ENCODE data around the gene ATP11A.

GRCh38 chr13:112740502-112741131 lies 50.8 kb downstream of the ATP11A start:
- TF ChIP-seq CTCF (IDR thresholded peaks at IDR 0.05; ENCODE audit: low read depth, low read length) (no peak), EZH2phosphoT487 (IDR thresholded peaks at IDR 0.05; ENCODE audit: low read depth) (no peak)
